PC-3 (cell line): ENCODE data around the gene OR2A25.

Source experiments
- CTCF ChIP-seq: fragments of 300-600 bp; sonication (generic); conservative IDR thresholded peaks from 2 replicates; pipeline ENCODE4 v1.5.1; 2017; ENCODE audit warnings: antibody characterized with exemption, low read depth, mild to moderate bottlenecking, low read length
- EZH2 ChIP-seq: fragments of 300-600 bp; sonication (generic); IDR thresholded peaks from one replicate; pipeline ENCODE4 v1.6.1; 2017; ENCODE audit warnings: antibody characterized with exemption, mild to moderate bottlenecking, low read length; ENCODE audit not compliant: unreplicated experiment
- EZH2phosphoT487 ChIP-seq: fragments of 300-600 bp; sonication (generic); IDR thresholded peaks from 2 replicates; pipeline ENCODE4 v1.6.1; 2018; ENCODE audit warnings: mild to moderate bottlenecking, antibody characterized with exemption, low read length, borderline replicate concordance

GRCh38 chr7:144032516-144032915 lies 37.1 kb upstream of the OR2A25 start:
- no peak for TF ChIP-seq CTCF
- TF ChIP-seq EZH2 = no peak
- no peak for TF ChIP-seq EZH2phosphoT487
